Stimulated activated naive CD4-positive, alpha-beta T cell (primary cell): ENCODE data around the gene USP53.
"Not testable (repeated sequence)": the region's sequence is repeated elsewhere in the genome, so short reads cannot be mapped to it uniquely, and the experiment has no call there.

ENCODE experiments used
- DNase-seq, 6 experiments: peaks; one replicate each; lab custom pipeline; 2025; lab: John Stamatoyannopoulos, UW

Gene USP53

GRCh38 chr4:119271361-119272085, 59.0 kb downstream of the USP53 start:
- no peak for DNase-seq

DNA sequence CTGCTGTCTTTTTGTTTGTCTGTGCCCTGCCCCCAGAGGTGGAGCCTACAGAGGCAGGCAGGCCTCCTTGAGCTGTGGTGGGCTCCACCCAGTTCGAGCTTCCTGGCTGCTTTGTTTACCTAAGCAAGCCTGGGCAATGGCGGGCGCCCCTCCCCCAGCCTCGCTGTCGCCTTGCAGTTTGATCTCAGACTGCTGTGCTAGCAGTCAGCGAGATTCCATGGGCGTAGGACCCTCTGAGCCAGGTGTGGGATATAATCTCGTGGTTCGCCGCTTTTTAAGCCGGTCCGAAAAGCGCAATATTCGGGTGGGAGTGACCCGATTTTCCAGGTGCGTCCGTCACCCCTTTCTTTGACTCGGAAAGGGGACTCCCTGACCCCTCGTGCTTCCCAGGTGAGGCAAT, 67.0 kb downstream of the USP53 start:
- not testable (repeated sequence) for DNase-seq

- DNase-seq, result not testable (repeated sequence)
These were observed 67.4 kb downstream of the USP53 start for GRCh38 chr4:119279945-119280344.

DNA sequence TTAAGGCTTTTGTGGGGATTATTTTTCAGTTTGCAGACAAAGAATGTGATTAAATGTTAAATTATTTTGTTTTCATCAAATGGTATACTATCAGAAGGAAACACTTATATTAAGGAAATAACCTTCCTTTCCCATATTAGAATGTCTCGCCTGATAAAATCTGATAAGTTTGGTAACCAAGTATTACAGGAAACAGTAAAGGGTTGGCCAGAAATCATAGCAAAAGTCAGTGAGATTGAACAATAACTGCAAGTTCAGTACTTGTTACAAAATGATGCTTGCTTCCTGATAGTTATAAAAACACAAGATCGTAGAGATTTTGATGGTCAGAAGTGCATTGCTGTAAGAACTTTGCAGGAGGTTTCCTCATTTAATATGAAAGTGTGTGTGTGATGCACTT, 68.9 kb downstream of the USP53 start:
- DNase-seq, result no peak

GRCh38 chr4:119284876-119285780, 72.6 kb downstream of the USP53 start:
- no peak for DNase-seq

- DNase-seq, result no peak
These were observed 74.0 kb downstream of the USP53 start for GRCh38 chr4:119286377-119287002.

DNA sequence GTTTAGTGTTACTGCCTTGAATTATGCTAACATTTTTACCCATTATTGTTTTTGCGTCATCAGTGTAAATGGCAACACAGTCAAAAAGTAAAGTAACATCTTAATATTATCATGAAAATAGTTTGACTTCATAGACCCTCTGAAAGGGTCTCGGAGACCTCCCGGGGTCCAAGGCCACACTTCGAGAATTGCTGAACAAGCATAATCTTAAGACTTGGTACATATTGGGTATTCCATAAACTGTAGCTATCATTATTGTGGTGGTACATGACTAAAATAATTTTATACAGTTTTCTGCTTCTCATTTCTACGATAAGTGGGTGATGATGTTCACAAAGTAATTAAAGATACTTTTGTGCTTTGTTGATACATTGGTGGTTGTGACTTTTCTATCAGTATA, 76.8 kb downstream of the USP53 start:
- DNase-seq, result no peak

- DNase-seq, result no peak
These were observed 78.1 kb downstream of the USP53 start for GRCh38 chr4:119290598-119290997.

DNA sequence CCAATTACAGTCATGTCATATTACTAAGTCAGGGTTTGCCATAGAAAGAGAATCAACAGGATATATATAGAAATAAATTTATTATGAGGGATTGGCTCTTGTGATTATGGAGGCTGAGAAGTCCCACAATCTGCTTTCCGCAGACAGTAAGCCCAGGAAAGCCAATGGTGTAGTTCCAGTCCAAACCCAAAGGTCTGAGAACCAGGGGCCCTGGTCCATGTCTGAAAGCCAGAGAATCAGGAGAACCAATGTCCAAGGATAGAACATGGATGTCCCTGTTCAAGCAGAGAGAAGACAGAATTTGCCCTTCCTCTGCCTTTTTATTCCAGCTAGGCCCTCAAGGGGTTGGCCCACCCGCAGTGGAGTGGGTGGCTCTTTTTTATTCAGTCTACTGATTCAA, 83.8 kb downstream of the USP53 start:
- DNase-seq, result no peak

GRCh38 chr4:119297795-119298194, 85.3 kb downstream of the USP53 start:
- no peak for DNase-seq

GRCh38 chr4:119299260-119299671, 86.8 kb downstream of the USP53 start:
- DNase-seq, result no peak

- no peak for DNase-seq
These were observed 87.2 kb downstream of the USP53 start for GRCh38 chr4:119299741-119300100.

- DNase-seq, result no peak
These were observed 87.8 kb downstream of the USP53 start for GRCh38 chr4:119300101-119300978.

DNA sequence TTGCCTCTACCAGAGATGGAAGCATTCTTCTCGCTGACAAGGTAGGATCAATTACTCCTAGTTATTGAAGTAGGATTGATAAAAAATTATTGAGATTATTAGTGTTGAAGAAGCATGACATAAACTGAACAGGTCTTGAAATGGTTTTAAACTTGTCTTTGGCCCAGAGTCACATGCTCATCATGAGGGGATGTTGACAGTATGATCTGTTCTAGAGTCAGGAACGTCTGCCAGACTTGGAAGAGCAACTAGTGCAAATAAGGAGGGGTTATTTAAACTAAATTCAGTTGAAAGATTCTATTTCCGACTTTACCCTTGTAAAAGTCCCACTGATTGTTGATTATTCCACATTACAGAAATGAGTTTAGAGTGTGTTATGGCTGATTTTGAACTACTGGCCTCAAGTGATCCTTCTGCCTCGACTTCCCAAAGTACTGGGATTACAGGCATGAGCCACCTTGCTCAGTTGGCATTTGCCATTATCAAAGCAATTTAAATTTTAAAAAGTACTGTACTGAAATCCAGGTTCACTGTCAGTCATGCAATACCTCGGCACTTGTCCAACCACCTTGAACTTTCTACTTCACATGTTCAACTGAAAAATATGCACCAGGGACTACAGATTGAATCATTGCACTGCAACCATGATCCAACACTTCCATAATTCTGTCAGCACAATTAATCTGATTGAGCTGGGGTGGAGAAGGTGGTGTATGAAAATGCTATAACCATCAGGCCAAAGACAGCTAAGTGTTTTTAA, 89.7 kb downstream of the USP53 start:
- no peak for DNase-seq

- DNase-seq, result no peak
These were observed 91.2 kb downstream of the USP53 start for GRCh38 chr4:119303587-119304305.

DNA sequence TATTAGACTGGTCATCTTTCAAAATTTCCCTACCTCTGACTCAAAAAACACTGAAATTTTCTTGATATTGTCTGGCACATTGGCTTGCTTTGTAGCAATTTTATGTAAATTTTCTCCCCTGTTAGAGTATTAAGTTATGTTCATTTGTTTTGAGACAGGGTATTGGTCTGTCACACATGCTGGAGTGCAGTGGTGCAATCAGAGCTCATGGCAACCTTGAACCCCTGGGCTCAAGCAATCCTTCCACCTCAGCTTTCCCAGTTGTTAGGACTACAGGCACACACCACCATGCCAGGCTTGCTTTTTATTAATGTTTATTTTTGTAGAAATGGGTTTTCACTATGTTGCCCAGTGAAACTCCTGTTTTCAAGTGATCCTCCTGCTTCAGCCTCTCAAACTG, 91.9 kb downstream of the USP53 start:
- no peak for DNase-seq

GRCh38 chr4:119307606-119308005, 95.1 kb downstream of the USP53 start:
- DNase-seq, result no peak

- DNase-seq, result no peak
These were observed 98.3 kb downstream of the USP53 start for GRCh38 chr4:119310826-119311225.

- no peak for DNase-seq
These were observed 100.7 kb downstream of the USP53 start for GRCh38 chr4:119313237-119313636.

DNA sequence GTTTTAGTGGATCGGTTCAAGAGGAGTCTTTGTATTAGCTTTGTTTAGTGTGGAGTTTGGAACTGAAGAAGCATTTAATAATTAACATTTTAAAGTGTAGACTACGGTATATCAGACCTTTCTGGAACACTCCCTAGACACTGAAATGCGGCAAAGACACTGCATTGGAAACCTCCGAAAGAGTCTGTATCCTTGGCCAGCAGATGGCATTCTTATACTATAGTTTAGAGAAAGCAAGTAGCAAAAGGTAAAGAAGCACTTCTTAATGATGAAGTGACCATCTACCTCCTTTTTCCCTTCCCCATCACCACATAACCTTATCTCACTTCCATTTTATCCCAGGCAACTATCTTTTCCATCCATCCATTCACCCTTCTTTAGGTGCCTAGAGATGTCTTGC, 101.8 kb downstream of the USP53 start:
- peak in 5 of 6 experiments; percentile 18 to 70 (median 34) for DNase-seq
